Breast epithelium (tissue), 3 donors: ENCODE measurements around the gene CRAMP1.

Experiments used
- POLR2A ChIP-seq: fragments of 450-650 bp; IDR thresholded peaks from one replicate; pipeline ENCODE4 v1.6.1; 2016; ENCODE audit warnings: antibody characterized with exemption, mild to moderate bottlenecking, moderate library complexity
- POLR2AphosphoS5 ChIP-seq, 3 donors: sonication (generic); formaldehyde crosslinking; IDR thresholded peaks; one replicate each; pipeline ENCODE4 v1.6.1; 2017; ENCODE audit warnings: antibody characterized with exemption in 3 of 3
- TF ChIP-seq, protein P1 (sequence below), 3 donors: fragments of 450-650 bp; IDR thresholded peaks; one replicate each; pipeline ENCODE4 v1.5.1; 2016 to 2017; ENCODE audit warnings: antibody characterized with exemption in 3 of 3, mild to moderate bottlenecking in 3 of 3, moderate library complexity in 3 of 3

DNA sequence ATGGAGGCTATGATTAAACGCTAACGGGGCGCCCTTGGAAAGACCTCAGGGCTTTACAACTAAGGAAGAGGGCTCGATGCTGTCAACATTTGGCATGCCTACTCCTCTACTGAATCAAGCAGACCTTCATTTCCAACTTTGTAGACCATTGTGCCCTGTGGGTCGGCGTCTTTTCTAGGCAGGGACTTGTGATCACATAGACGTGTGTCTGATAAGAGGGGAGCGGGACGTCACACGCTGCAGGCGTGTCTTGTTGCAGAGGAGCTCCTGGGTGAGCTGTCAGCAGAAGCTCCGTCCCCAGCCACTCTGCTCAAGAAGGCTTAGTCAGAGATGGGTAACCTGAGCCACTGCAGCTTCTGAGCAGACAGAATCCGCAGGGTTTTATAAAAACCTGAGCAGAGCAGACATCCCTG, 96.6 kb downstream of the CRAMP1 start:
- TF ChIP-seq, protein P1, sequence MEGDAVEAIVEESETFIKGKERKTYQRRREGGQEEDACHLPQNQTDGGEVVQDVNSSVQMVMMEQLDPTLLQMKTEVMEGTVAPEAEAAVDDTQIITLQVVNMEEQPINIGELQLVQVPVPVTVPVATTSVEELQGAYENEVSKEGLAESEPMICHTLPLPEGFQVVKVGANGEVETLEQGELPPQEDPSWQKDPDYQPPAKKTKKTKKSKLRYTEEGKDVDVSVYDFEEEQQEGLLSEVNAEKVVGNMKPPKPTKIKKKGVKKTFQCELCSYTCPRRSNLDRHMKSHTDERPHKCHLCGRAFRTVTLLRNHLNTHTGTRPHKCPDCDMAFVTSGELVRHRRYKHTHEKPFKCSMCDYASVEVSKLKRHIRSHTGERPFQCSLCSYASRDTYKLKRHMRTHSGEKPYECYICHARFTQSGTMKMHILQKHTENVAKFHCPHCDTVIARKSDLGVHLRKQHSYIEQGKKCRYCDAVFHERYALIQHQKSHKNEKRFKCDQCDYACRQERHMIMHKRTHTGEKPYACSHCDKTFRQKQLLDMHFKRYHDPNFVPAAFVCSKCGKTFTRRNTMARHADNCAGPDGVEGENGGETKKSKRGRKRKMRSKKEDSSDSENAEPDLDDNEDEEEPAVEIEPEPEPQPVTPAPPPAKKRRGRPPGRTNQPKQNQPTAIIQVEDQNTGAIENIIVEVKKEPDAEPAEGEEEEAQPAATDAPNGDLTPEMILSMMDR (IDR thresholded peaks at IDR 0.05) = no peak
- TF ChIP-seq POLR2A (no peak), POLR2AphosphoS5 (IDR thresholded peaks at IDR 0.05) (no peak)
